ENCODE results near the gene ANK3.

Gene ANK3

DNA sequence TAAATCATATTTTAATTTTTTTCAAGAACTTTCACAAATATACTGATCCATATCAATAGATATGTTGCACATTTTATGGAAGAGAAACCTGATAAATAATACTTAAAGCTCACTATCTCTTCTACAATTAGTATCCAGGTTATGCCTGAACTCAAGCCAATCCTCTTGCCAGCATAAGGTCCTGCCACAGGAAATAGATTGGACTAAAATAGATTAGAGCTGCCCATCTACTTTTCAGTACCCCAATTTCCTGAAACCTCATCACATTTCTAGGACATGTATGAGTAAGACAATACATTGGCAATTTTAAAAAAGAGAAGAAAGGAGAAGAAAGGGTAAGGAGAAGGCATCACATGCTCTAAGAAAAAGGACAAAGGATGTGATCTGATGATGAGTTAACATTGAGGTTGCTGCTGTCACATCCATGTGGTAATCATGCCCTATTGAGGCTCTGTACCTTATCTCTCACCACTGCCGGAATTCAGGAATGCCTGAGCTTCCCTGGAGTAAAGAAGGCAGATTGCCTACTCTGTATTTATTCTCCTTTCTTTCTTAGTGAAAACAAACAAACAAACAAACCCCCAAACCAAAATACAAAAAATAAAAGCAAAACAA, 199.7 kb downstream of the ANK3 start:
- H3K36me3 Mint-ChIP-seq = peaks cover 17% of the 10 kb centered on the region

DNA sequence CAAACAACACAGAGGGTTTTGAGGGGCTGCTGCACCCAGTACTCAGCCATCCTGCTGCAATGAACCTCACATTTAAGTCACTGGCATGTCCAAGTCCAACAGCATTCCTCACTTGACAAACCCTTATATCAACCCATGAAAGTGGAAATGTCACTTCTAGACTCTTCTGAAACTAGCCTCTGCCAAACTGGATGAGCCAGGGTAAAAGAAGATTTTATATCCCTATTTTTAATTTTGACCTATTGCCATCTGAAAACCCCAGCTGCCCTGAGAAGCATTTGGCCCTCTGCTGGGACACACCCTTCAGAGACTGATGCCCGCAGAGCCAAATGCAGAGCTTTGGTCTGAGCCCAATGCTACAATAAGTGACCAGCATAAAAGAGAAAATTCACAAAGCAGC, 201.1 kb downstream of the ANK3 start:
- Mint-ChIP-seq H3K4me3 (no peak overlapping the region), H3K36me3 (peaks cover 9% of the 10 kb centered on the region), H3K27ac (no peak overlapping the region), H3K27me3 (no peaks in the 10 kb centered on the region), H3K9me3 (no peaks in the 10 kb centered on the region), H3K4me1 (no peaks in the 10 kb centered on the region)
- CTCF ChIA-PET = no interaction called here
- no peak for DNase-seq

More for the DNA sequence above, 199.7 kb downstream of the ANK3 start:
- Mint-ChIP-seq H3K9me3 (no peaks in the 10 kb centered on the region), H3K27ac (no peak overlapping the region), H3K27me3 (no peaks in the 10 kb centered on the region), H3K4me3 (no peak overlapping the region), H3K4me1 (no peaks in the 10 kb centered on the region)
- CTCF ChIA-PET = no interaction called here
- DNase-seq = no peak

DNA sequence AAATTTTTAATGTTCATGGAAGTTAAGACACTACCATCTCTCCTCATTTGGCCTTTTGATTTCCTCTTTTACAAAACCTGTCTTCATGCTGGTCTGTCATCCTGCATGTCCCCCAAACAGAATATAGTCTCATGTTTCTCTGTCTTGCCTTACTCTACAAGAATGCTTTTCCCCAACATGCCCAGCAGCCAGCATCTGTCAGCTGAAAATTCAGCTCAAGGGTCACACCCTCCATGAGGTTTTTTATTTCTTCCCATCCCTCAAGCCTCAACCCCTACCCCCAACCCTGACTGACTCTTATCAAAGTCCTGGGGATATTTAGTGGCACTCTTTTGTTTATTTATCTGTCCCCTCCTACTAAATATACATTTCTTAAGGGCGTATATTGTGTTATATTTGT, 202.0 kb downstream of the ANK3 start:
- Mint-ChIP-seq H3K36me3 (peaks cover 9% of the 10 kb centered on the region), H3K4me1 (no peaks in the 10 kb centered on the region), H3K9me3 (no peaks in the 10 kb centered on the region), H3K27ac (no peak overlapping the region), H3K4me3 (no peak overlapping the region), H3K27me3 (no peaks in the 10 kb centered on the region)
- CTCF ChIA-PET = no interaction called here
- DNase-seq = no peak

DNA sequence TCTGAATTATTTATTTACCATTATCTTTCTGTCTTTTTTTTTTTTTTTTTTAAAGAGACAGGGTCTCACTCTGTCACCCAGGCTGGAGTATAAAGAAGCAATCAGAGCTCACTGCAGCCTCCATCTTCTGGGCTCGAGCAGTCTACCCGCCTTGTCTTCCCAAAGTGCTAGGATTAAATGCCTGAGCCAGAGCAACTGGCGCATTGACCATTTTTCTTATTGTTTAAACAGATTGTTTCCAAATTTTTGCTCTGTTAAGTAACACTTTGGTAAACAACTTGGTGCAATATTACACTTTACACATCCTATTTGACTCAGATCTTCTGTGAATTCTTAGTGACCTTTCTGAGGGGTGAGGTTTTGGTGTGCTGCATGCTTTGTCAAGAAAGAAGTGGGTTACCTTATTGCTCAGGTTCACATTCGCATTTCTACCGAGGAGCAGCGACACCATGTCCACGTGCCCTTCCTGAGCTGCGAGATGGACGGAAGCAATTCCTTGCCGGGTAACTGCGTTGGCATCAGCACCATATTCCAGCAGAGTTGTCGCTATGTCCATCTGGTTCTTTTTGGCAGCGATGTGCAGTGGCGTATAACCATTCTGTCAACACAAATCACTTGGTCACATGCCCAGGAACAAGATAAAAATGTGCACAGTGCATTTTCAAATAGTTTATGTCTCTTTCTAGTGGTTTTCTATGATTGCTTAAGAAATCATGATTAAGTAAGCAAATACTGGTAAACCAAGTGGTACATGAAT, 203.2 kb downstream of the ANK3 start:
- H3K27ac Mint-ChIP-seq = no peak overlapping the region
- no peak overlapping the region for H3K4me3 Mint-ChIP-seq
- H3K4me1 Mint-ChIP-seq = no peaks in the 10 kb centered on the region
- peaks cover 8% of the 10 kb centered on the region for H3K36me3 Mint-ChIP-seq
- DNase-seq = no peak
- no peaks in the 10 kb centered on the region for H3K27me3 Mint-ChIP-seq
- CTCF ChIA-PET = no interaction called here
- H3K9me3 Mint-ChIP-seq = no peaks in the 10 kb centered on the region

DNA sequence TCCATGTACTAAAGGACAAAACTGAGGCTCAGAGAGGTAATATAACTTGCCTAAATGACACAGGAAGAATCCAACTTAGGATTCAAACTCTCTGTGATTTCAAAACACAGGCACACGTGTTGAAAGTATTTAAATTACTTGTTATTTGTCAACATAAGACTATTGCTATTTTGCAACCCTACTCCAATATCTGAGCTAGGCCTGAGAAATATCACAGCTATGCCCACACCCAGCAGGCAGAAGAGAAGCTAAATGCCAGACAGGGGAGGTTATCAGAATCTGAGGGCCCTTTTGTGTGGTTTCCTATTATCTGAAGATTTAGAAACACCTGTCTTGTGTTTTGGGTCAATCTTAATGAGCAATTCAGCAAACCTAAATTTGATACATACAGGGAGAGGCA, 204.3 kb downstream of the ANK3 start:
- DNase-seq = no peak
- no peak overlapping the region for H3K4me3 Mint-ChIP-seq
- no peaks in the 10 kb centered on the region for H3K27me3 Mint-ChIP-seq
- H3K36me3 Mint-ChIP-seq = no peaks in the 10 kb centered on the region
- no peak overlapping the region for H3K27ac Mint-ChIP-seq
- H3K9me3 Mint-ChIP-seq = no peaks in the 10 kb centered on the region
- CTCF ChIA-PET = no interaction called here
- H3K4me1 Mint-ChIP-seq = no peaks in the 10 kb centered on the region

DNA sequence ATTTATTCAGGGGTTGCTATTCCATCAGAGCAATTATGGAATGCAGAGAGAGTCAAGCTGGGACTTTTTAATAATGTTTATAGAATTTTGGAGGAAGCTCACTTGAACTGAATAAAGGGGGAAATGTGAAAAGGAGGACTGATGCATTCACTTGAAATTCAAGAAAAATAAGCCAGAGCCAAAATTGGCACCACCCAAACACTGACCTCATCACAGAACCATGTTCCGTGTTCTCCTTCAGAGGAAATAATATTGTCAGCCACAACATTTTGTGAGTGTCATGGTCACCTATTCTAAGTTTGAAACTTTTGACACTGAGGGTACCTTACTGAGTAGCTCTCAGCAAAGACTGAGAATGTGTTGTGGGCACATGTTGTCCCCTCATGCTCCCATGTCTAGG, 207.0 kb downstream of the ANK3 start:
- H3K36me3 Mint-ChIP-seq = no peaks in the 10 kb centered on the region
- CTCF ChIA-PET = no interaction called here
- no peaks in the 10 kb centered on the region for H3K9me3 Mint-ChIP-seq
- no peak overlapping the region for H3K27ac Mint-ChIP-seq
- no peak overlapping the region for H3K4me3 Mint-ChIP-seq
- no peak for DNase-seq
- H3K27me3 Mint-ChIP-seq = no peaks in the 10 kb centered on the region
- no peaks in the 10 kb centered on the region for H3K4me1 Mint-ChIP-seq

DNA sequence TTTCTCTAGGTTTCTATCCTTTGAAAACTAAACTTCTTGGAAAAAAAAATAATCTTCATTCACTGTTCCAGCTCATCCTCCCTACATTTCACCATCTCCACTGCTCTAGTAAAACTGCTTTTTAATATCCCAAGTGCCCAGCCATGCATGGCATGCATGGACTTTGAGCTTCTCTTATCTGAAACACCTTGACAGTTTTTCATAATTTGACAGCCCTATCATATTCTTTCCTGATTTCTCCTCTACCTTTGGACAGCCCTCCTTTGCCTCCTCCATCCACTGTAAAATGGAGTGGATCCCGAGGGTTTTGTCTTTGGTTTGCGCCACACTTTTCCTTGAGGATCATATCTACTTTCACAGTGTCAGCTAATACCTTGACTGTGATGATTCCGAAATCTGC, 212.8 kb downstream of the ANK3 start:
- no peaks in the 10 kb centered on the region for H3K4me1 Mint-ChIP-seq
- H3K36me3 Mint-ChIP-seq = peaks cover 3% of the 10 kb centered on the region
- CTCF ChIA-PET = no interaction called here
- no peak for DNase-seq
- H3K27me3 Mint-ChIP-seq = no peaks in the 10 kb centered on the region
- H3K27ac Mint-ChIP-seq = no peak overlapping the region
- no peak overlapping the region for H3K4me3 Mint-ChIP-seq
- no peaks in the 10 kb centered on the region for H3K9me3 Mint-ChIP-seq

DNA sequence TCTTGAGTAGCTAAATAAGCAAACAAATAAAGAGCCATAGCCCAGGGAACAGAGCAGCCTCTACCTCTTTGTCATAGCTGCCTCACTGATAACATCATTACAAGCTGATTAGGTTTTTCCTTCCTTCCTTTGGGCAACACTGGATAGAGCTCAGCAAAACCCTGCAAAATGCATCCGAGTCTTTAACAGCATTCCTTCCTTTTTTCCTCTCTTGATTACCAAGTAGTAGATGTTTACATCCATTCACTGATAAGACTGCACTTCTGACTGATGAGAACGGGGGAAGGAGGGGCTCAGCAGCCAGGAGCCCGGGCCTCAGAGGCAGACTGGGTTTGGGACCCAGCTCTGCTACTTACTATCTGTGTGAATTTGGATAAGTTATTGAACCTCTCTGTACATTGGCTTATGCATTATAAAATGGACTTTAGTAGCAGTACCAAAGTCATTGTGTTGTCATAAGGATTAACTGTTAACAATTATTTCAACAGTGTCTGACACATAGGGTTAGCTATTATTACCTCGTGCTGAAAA, 214.2 kb downstream of the ANK3 start:
- Mint-ChIP-seq H3K9me3 (no peaks in the 10 kb centered on the region), H3K27ac (no peak overlapping the region)

DNA sequence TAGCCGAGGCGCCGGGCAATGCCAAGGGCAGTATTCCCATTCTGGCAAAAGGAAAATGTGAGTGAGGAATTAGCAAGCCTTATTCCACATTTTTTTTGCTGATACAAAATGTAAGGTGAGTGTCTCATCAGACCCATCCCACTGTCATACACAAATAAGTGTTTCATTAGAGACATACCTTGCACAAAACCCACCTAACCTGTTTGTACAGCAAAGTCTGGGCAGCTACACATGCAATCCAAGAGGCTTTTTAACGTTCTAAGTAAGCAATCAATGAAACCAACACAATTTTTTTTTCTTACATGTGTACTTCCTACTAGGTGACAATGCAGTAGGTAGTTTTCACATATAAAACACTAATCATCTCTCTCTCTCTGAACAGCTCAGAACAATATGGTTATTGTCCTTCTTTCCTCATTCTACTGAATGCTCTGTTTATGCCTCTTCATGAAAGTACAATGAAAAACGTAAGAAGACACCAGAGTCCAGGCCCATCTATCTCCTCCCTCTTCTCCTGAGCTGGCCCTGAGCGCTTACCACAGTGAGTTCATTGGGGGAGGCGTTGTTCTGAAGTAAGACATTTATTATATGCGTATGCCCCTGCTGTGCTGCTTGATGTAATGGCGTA, 217.2 kb downstream of the ANK3 start:
- no peak for DNase-seq
- H3K4me1 Mint-ChIP-seq = no peaks in the 10 kb centered on the region
- H3K36me3 Mint-ChIP-seq = peaks cover 8% of the 10 kb centered on the region
- H3K27me3 Mint-ChIP-seq = no peaks in the 10 kb centered on the region
- CTCF ChIA-PET = no interaction called here
- H3K27ac Mint-ChIP-seq = no peak overlapping the region
- no peak overlapping the region for H3K4me3 Mint-ChIP-seq
- no peaks in the 10 kb centered on the region for H3K9me3 Mint-ChIP-seq

More for the DNA sequence above, 214.2 kb downstream of the ANK3 start:
- Mint-ChIP-seq H3K27me3 (no peaks in the 10 kb centered on the region), H3K36me3 (peaks cover 6% of the 10 kb centered on the region), H3K4me3 (no peak overlapping the region), H3K4me1 (no peaks in the 10 kb centered on the region)
- CTCF ChIA-PET = no interaction called here
- DNase-seq = no peak

DNA sequence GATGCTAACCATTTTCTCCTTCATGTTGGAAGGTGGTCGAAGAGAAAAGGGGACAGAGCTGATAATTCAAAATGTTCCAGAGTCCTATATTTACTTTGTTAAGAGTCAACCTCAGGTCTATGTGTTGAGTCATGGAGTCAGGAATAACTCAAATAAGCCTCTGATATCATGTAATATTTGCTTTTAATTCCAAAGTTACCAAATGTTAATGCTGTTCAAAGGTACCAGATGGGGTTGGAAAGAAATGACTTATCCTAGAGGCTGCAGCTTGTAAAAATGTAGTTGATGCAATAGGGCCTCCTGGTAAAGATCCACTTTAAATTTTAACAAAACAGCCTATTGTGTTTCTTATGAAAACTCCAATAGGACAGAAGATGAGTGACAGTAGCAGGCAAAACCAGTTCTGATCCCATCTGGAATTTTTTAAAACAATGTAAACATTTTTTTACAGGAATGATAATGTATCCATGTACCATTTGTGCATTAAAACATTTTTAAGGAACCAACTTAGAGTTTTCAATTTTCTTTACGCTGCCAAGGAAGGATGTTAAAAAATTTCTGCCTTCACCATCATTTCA, 218.2 kb downstream of the ANK3 start:
- CTCF ChIA-PET = no interaction called here
- Mint-ChIP-seq H3K4me3 (no peak overlapping the region), H3K27me3 (no peaks in the 10 kb centered on the region), H3K9me3 (no peaks in the 10 kb centered on the region), H3K27ac (no peak overlapping the region), H3K4me1 (no peaks in the 10 kb centered on the region), H3K36me3 (peaks cover 9% of the 10 kb centered on the region)
- DNase-seq = no peak

DNA sequence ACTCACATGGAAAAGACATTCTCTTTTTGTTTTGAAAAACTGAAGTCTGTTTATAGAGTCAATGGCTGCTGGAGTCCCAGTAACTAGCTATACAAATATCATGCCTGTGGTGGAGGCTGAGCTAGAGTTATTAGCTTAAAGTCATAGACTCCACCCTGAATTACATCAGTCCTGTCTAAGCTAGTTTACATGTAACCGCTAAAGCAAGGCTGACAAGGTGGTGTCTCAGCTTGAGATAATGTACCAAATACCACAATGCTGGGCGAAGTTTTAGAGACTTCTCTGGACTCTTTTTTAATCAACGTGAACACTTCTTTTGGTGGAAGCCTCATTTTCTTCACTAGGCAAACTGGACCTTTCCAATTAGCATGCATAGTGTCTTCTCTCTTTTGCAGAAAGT, 219.4 kb downstream of the ANK3 start:
- no peak overlapping the region for H3K27ac Mint-ChIP-seq
- no peak overlapping the region for H3K4me3 Mint-ChIP-seq
- no peaks in the 10 kb centered on the region for H3K27me3 Mint-ChIP-seq
- no peak for DNase-seq
- CTCF ChIA-PET = no interaction called here
- peaks cover 9% of the 10 kb centered on the region for H3K36me3 Mint-ChIP-seq
- no peaks in the 10 kb centered on the region for H3K9me3 Mint-ChIP-seq
- H3K4me1 Mint-ChIP-seq = no peaks in the 10 kb centered on the region

DNA sequence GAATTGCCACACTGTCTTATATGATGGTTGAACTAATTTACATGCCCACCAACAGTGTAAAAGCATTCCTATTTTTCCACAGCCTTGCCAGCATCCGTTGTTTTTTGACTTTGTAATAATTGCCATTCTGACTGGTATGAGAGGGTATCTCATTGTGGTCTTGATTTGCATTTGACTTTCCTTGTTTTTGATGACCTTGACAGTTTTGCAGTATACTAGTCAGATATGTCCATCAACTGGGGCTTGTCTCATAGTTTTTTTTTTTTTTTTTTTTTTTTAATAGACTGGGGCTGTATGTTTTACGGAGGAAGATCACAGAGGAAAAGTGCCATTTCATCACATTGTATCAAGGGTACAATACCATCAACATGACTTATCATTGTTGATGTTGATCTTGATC, 220.6 kb downstream of the ANK3 start:
- no peaks in the 10 kb centered on the region for H3K9me3 Mint-ChIP-seq
- CTCF ChIA-PET = no interaction called here

DNA sequence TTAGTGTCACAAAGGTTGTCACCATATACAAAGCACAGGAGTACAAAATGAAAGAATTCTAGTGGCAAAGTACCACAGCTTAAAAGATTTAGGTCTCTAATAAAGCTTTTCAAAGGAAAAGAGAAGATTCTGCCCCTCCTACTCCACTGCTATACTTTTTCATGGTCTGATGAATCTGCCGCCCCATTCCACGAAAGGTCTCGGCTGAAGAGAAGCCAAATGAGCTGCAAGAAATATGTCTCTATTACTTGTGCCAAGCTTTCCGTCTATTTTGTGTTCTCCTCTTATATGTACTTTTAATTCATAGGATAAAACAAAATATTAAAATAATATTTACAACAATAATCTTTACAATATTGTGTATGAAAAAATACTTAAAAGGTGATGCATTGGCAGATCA, 222.6 kb downstream of the ANK3 start:
- CTCF ChIA-PET = no interaction called here
- H3K4me1 Mint-ChIP-seq = no peaks in the 10 kb centered on the region
- H3K4me3 Mint-ChIP-seq = no peak overlapping the region
- no peak for DNase-seq
- no peaks in the 10 kb centered on the region for H3K27me3 Mint-ChIP-seq
- H3K9me3 Mint-ChIP-seq = no peaks in the 10 kb centered on the region
- peaks cover 6% of the 10 kb centered on the region for H3K36me3 Mint-ChIP-seq
- H3K27ac Mint-ChIP-seq = no peak overlapping the region

More for the DNA sequence above, 220.6 kb downstream of the ANK3 start:
- H3K4me3 Mint-ChIP-seq = no peak overlapping the region
- H3K4me1 Mint-ChIP-seq = no peaks in the 10 kb centered on the region
- H3K27me3 Mint-ChIP-seq = no peaks in the 10 kb centered on the region
- peaks cover 9% of the 10 kb centered on the region for H3K36me3 Mint-ChIP-seq
- no peak for DNase-seq
- H3K27ac Mint-ChIP-seq = no peak overlapping the region

DNA sequence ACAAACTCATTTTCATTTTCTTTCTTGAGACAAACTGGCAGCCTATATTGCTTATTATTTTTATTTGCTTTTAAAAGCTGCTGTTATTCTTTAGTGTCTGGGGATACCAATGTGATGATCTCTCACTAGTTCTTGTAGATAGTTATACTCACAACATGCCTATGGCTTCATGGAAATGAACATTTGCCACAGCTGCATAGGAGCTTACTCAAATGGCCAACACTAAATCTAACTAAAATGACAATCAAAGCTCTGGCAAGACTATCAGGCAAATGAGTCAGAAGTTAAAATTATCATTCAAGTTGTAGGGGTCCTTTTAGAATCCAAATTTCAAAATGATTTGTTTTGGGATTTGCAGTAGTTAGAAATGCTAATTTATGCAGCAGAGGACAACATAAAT, 225.9 kb downstream of the ANK3 start:
- H3K27ac Mint-ChIP-seq = no peak overlapping the region
- H3K4me1 Mint-ChIP-seq = no peaks in the 10 kb centered on the region
- no peaks in the 10 kb centered on the region for H3K9me3 Mint-ChIP-seq
- no peaks in the 10 kb centered on the region for H3K27me3 Mint-ChIP-seq
- DNase-seq = no peak
- no peak overlapping the region for H3K4me3 Mint-ChIP-seq
- CTCF ChIA-PET = no interaction called here
- H3K36me3 Mint-ChIP-seq = peaks cover 3% of the 10 kb centered on the region

DNA sequence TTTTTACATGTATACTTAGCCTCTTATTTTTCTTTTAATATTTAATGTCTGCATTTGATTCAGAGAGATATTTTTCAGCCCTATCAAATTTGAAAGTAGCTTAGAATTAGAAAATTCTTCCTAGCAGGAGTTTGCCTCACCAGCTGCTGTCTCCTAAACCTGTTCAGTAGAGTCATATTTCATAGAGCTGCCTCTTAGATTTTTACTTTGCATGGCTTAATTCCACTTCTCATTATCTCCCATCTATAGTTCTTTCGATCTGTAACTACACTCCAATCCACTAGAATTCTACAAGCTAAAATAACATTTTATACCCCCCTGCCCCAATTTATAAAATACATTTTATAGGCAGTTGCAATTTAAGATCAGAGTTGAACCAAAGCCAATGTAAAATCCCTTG, 227.0 kb downstream of the ANK3 start:
- Mint-ChIP-seq H3K9me3 (no peaks in the 10 kb centered on the region), H3K27me3 (no peaks in the 10 kb centered on the region), H3K36me3 (peaks cover 1% of the 10 kb centered on the region), H3K4me3 (no peak overlapping the region), H3K4me1 (no peaks in the 10 kb centered on the region), H3K27ac (no peak overlapping the region)
- no peak for DNase-seq
- CTCF ChIA-PET = no interaction called here

Measured in activated naive CD4-positive, alpha-beta T cell treated with anti-CD3 and anti-CD28 coated beads, Interleukin-2, amount 10 ng/mL, durations not matched to agents 7 days and 5 days (primary cell).